ENCODE data around the gene CLEC4D.
"Not testable (repeated sequence)": the region's sequence is repeated elsewhere in the genome, so short reads cannot be mapped to it uniquely, and the experiment has no call there.

The CLEC4D gene

DNA sequence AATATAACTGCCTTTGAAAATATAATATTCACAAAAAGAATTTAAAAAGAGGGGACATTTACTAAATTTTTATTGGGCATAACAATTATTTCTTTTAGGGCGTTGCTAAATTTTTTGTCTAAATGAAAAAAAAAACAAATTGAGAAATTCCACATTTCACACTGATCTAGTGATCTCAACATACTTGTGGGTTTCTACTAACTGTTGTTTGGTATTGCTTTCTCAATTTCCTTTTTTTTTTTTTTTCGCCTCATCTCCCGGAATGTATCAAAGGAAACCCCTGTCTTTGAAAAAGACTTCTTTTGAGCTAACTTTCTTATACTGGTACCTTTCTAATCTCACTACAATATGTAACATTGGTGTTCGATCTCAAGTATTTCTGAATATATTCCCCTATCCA is at the start of gene CLEC4D:
TSS of gene CLEC4D (plus strand) at position 248 of the 400 bp plus-strand sequence. CDS start 230 bp downstream, outside the sequence.
- DNase-seq, result no peak

GRCh38 chr12:8465301-8465996 is 47.9 kb upstream of the CLEC4D start:
- DNase-seq, result no peak

- no peak for DNase-seq
Observed at GRCh38 chr12:8466241-8466640, 47.1 kb upstream of the CLEC4D start.

GRCh38 chr12:8471090-8471489 is 42.2 kb upstream of the CLEC4D start:
- DNase-seq, result no peak

DNA sequence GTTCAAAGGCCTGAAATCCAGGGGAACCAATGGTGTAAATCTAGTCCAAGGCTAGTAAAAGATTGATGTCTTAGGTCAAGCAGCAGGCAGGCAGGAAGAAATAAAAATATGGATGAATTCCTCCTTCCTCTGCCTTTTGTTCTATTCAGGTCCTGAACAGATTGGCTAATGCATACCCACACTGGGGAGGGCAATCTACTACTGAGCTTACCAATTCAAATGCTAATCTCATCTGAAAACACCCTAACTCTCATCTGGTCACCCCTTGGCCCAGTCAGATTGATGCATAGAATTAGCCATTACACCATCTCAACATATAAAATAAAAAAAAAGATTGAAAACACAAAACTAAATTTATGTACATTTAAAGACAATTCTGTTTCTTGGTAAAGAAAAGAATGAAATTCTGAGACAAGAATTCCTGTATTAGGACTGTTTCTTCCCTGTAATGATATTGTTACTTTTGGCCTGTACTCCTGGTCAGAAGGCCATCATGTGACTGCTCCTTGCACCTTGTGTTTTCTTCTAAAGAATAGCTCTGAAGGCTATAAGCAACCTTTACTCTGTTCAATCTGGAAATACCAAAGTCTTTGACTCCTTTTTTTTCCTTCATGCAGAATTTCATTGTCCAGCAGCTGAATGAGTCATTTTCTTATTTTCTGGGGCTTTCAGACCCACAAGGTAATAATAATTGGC is 37.6 kb upstream of the CLEC4D start:
- no peak for DNase-seq

- DNase-seq, result no peak
Observed at GRCh38 chr12:8482571-8483061, 30.7 kb upstream of the CLEC4D start.

DNA sequence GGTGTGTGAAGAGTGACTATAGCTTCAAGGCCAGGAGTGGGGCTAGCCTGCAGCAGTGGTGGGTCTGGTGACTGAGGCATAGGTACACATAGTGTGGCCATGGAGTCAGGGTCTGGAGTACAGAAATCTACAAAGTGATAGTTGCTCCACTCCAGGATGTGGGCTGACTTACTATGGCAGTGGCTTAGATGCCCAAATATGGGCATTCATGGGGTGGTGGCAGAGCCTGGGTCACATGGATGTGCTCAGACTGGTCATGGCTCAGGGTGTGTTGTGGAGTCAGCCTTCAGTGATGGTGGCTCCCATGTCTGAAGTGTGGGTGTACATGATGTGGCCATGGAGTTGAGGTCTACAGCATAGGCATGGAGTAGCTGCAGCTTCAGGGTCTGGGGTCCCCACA is 30.2 kb upstream of the CLEC4D start:
- no peak for DNase-seq

- DNase-seq, result no peak
Observed at GRCh38 chr12:8491646-8492530, 21.4 kb upstream of the CLEC4D start.

DNA sequence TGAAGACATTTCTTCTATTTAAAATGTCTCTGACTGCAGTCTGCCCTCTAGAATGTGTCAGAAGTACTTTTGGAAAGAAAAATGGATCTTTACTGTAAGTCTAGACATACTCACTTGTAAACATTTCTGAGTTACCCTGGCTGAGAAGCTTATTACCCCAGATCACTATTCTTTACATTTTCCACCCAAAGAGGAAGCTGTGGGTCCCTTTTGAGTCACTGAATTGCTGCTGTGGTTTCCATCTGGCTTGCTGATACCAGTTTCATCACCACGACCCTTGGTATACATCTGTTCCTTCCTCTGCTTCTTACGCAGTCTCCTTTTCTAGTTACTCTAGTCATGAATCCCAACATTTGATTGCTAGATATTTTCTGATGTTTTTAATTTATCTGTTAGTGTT is 20.2 kb upstream of the CLEC4D start:
- DNase-seq, result no peak

- DNase-seq, result not testable (repeated sequence)
Observed at GRCh38 chr12:8495671-8496070, 17.6 kb upstream of the CLEC4D start.

DNA sequence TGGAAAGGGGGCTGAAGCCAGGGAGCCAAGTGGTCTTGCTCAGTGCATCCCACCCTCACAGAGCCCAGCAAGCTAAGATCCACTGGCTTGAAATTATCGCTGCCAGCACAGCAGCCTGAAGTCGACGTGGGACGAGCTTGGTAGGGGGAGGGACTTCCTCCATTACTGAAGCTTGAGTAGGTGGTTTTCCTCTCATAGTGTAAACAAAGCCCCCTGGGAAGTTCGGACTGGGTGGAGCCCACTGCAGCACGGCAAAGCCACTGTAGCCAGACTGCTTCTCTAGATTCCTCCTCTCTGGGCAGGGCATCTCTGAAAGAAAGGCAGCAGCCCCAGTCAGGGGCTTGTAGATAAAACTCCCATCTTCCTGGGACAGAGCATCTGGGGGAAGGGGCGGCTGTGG is 17.2 kb upstream of the CLEC4D start:
- not testable (repeated sequence) for DNase-seq

- DNase-seq, result no peak
Observed at GRCh38 chr12:8499616-8500015, 13.7 kb upstream of the CLEC4D start.

- DNase-seq, result no peak
Observed at GRCh38 chr12:8501720-8502119, 11.6 kb upstream of the CLEC4D start.

GRCh38 chr12:8504351-8504750 is 9.0 kb upstream of the CLEC4D start:
- no peak for DNase-seq

DNA sequence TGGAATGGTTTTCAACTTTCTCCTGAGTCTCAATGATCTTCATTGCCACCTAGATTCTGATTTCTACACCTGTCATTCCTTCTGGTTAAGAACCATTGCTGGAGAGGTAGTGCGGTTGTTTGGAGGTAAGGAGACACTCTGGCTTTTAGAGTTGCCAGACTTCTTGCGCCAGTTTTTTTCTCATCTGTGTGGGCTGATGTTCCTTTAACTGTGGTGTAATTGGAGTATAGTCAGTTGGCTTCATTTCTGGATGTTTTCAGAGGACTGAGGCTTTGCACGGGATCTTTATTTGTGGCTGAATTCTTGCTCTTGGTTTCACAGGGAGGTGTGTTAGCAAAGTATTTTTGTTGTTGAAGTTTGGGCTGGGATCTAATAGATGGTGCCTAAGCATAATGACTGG is 5.7 kb upstream of the CLEC4D start:
- no peak for DNase-seq

DNA sequence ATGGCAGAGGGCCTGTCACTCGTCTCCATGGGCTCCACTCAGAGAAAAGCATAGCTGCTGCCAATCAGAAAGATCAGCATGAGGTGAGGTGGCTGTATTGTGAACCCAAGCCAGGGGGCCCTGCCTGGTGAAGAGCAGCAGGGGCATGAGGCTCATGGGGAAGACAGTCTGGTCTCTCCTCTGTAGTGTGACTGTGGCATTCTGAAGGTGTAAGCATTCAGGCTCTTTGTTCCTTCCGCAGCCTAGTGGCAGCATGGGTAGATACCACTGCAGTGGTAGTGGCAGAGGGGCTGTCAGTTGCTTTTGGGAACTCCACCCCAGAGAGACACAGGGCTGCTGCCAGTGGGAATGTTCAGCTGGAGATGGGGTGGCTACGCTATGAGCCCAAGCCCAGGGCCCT is 5.1 kb upstream of the CLEC4D start:
- no peak for DNase-seq

GRCh38 chr12:8508910-8509841 is 4.1 kb upstream of the CLEC4D start:
- DNase-seq, result no peak

- DNase-seq, result no peak
Observed at GRCh38 chr12:8517971-8518370, 4.7 kb downstream of the CLEC4D start.

DNA sequence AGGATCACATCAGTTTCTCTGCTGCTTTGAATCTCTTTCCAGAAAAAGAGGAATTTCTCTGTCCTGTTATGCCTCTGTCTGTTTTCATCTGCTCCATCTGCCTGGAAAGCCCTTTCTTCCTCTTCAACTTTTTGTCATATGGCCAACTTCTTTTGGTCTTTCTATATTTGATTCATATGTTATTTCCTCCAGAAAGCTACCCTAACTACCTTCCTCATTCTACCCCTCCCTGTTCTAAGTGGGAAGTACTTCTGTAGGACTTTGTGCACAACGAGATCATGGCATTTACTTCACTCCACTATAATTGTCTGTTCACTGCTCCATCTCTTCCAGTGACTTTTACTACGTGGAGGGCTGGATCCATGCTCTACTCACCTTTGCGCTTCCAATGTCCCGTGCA is 5.9 kb downstream of the CLEC4D start:
- no peak for DNase-seq

DNA sequence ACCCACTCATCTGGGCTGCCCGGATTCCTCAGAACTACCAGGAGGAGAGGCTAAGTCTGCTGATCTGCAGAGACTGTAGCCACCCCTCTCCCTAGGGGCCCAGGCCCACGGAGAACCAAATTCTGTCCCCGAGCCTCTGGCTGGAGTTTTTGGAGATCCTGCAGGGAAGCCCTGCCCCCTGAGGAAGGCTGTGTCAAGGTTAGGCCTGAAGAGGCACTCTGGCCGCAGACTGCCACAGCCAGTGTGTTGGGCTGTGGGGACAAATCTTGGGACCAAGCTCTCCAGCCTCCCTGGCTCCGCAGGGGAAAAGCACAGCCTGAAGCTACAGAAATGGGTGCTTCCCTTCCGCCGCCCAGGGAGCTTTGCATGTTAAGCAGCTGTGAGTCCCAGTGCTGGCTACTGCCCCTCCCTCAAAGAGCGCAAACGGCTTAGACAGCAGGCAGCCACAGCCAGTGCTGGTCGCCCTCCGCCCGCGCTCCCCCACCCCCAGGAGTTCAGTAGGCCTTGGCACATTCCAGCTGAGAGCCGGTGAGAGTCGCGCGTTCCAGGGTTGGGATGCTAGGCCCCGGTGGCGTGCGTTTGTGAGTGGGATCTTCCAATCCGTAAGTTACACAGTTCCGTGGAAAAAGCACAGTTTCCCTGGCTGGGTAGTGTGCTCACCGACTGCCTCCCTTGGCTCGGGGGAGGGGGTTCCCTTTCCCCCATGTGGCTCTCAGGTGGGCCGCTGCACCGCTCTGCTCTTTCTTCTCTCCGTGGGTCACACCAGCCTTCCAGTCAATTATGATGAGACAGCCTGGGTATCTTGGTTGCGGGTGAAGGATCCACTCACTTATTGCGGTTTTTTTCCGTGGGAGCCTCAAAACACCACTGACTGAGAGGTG is 14.2 kb downstream of the CLEC4D start:
- DNase-seq, result no peak

DNA sequence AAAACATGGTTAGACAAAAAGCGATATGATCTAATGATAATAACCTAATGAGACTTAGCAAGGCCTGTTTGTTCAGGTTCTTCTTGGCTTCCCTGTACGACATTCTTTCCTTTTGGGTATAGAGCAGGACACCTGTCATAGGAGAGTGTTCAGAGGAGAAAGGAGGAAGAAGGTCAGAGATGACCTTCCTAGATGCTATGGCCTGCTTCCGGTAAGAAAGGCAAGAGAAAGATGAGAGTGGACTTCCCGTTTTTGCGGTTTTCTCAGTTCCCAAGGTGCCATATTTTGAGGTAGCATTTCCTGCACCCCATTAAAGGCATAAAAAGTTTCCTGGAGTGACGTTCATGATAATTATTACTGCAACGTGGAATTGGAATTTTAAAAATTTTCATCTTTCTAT is 18.7 kb downstream of the CLEC4D start:
- no peak for DNase-seq
